NCI-H510A treated with DMSO at 0.1 percent for 48 hours (cell line): Measurements from ENCODE around the gene OR1B1.
"Not testable (repeated sequence)": the region's sequence is repeated elsewhere in the genome, so short reads cannot be mapped to it uniquely, and the experiment has no call there.

Source experiments
- DNase-seq: peaks from one replicate; lab custom pipeline; 2025; lab: John Stamatoyannopoulos, UW

Gene OR1B1

DNA sequence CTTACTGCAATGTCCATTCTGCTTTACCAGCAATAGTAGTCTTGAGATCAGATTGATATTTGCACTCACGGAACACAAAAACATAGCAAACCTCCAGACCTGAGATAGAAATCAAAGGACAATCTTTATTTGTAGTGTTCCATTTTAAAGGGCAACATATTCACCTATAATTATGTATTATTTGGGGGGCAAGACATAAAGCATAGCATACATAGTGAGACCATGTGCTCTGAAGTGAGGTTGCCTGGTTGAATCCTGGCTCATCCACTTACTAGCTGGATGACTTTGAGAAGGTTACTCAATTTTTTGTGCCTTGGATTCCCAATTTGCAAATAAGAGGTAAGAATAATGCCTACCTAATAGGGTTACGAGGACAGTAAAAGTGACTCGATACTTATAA is at the start of gene OR1B1:
TSS of gene OR1B1 (minus strand) at position 101 of the 400 bp plus-strand sequence.
- no peak for DNase-seq

DNA sequence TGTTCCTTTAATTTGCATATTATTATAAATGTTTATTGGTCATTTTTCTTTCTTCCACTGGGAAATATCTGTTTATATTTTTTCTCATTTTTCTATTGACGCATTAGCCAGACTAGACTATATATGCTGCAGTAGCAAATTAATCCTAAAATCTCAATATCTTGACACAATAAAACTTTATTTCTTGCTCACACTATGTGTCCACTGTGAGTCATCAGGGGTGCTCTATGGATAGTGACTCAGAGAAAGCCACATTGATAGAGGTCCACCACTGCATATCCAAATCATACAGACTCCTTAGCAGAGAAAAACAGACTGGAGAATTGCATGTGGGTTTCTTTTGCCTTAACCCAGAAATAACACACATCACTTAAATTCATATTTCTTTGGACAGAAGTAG is 38.3 kb upstream of the OR1B1 start:
- no peak for DNase-seq

DNA sequence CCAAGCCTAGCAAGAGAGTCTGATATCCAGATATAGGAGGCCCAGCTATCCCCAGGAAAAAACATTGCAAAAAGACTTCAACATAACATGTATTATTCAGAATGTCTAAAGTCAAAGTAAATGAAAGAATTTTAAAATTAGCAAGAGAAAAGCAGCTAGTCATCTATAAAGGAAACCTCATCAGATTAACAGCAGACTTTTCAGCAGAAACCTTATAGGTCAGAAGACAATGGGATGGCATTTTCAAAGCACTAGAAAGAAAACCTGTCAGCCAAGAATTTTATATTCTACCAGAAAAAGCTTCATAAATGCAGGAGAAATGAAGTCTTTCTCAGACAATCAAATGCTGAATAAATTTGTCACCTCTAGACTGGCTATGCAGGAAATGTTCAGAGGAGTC is 27.4 kb upstream of the OR1B1 start:
- no peak for DNase-seq

DNA sequence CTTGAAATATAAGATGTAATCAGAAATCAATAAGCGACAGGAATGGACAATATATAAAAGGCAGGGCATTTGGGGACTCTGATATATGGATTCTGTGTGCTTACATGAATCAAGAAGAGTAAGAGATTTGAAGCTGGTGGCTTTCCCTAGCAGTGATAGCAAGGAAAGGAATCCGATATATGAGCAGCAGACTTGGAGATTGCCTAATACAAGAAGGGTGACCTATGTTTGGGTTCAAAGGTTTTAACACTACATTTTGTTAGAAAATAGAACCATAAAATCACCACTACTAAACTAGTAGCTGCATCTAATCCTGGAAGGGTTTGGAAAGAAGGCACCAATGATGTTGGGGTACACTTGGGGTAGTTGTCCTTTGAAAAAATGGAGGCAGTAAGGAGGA is 15.1 kb upstream of the OR1B1 start:
- DNase-seq = no peak

DNA sequence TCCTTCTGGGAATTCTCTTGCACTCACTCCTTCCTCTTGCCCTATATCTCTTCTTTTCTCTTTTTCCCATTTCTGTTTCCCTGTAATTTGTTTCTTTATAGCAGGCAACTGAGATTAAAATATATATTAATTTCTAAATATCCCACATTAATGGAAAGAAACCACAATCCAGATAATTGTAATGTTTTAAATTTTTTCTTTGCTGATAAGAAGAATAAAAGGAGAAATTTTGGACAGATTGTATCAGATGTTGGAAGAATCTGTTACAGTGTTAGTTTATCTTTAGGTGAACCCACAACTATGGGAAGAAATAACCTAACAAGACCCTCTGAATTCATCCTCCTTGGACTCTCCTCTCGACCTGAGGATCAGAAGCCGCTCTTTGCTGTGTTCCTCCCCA is 4.0 kb upstream of the OR1B1 start, which contains the start of gene OR1L1:
TSS of gene OR1L1 (plus strand) at position 301 of the 400 bp plus-strand sequence. CDS start at position 301, 0 bp downstream.
- no peak for DNase-seq

DNA sequence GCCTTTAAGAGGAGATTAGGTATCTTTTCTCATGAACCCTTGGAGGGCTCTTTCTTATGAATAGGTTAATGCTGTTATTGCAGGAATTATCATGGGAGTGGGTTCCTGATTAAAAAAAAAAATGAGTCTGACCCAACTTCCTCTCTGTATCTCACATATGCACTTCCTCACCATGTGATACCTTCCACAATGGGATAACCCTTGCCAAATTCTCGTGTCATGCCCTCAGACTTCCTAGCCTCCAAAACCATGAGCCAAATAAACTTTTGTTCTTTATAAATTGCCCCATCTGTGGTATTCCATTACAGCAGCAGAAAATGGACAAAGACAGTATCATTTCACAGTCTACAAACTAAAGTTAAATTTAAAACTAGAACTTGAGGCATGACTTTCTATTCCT is 1.0 kb downstream of the OR1B1 start:
- DNase-seq = no peak

DNA sequence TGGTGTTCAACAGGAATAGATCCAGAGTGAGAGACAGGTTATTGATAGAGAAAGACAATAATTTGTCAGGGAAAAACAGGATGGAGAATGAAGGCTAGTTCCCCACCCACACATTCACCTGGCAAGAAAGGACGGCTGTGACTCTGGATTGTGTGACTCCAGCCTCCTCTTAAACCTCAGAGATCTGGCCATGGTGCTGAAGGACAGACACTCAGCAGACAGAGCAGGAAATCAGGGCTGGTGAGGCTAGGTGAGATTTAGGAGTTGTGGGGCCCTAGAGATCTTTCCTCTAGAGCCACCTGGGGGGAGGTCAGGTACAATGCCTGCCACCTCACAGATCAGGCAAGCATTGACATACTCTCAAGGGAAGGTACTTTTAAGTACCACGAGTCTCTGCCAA is 15.2 kb downstream of the OR1B1 start:
- DNase-seq = no peak

DNA sequence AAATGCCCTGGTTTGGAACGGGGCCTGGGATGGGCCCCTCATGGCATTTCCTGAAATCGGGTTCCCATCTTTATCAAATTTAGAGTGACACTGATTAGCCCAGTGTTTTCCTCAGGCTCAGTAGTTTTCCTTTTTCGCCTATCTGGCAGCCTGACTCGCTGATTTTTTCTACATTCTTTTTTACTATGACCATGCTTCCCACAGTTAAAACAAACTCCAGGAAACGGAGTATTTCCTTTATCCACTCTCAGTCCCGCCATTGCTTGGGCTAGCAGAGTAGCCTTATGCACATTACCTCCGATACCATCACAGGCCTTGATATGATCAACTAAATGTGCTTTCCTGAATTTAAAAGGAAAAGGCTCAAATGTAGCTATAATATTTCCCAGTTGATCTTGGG is 37.4 kb downstream of the OR1B1 start:
- no peak for DNase-seq

DNA sequence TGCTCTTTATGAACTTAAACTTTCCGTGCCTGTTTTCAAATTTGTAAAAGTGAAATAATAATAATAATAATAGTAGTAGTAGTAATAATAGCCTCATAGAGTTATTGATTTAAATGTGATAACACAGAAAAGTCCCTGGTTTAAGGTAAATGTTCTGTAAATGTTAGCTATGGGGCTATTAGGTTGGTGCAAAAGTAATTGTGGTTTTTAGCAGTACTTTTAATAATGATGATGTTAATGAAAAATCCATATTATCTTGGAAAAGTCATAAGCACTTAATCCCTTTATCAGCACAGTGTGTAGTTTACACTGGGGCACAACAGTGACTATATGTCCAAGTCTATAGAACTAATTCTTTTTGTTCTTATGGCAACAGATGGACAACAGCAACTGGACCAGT is 43.1 kb downstream of the OR1B1 start, which contains the start of gene OR1Q1:
TSS of gene OR1Q1 (plus strand) at position 377 of the 400 bp plus-strand sequence. CDS start at position 377, 0 bp downstream.
- DNase-seq = no peak

DNA sequence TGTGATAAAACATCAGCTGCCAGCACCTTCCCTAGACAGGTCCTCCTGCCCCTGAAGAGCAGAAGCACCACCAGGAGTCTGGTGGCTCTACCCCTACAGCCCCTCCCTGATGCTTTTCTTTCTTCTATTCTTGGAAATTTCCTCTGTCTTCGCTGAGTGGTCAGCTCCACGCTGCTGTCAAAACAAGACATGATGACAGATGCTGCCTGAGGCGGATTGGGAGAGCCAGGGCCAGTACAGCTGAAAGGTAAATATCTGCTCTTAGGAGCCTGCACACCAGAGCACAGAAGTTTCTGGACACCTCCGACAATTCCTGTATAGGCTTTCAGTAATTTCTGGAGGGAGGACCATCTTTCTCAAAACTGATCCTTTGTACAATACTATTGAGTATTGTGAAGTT is 47.6 kb downstream of the OR1B1 start:
- DNase-seq = no peak

DNA sequence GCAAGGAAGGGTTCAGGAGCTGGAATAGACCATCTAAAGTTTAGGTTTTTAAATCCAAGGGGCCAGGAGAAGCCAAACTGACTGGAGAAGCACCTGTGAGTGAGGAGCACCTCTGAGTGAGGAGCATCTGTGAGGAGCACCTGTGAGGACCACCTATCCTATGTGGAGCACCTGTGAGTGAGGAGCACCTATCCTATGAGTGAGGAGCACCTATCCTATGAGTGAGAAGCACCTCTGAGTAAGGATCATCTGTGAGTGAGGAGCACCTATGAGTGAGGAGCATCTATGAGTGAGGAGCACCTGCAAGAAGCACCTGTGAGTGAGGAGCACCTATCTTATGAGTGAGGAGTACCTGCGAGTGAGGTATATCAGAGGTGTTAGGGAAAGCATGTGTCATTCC is 50.8 kb downstream of the OR1B1 start:
- no peak for DNase-seq

DNA sequence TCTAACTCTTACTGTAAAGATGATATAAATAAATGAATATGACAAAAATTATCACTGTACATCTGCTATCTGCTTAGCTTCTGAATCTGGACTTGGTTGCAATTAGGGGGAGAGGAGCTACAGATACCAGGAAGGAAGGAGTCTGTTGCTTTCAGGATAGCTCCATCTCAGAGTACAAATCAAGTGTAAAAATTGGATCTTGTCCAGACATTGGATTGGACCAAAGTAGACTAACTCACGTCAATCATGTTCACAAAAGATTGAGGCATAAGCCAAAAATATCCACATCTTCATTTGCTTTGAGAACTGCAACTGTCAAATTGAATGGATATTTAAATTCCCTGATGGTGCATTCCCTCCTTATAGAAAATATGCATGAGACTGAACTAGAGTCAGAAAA is 51.7 kb downstream of the OR1B1 start:
- DNase-seq = no peak

DNA sequence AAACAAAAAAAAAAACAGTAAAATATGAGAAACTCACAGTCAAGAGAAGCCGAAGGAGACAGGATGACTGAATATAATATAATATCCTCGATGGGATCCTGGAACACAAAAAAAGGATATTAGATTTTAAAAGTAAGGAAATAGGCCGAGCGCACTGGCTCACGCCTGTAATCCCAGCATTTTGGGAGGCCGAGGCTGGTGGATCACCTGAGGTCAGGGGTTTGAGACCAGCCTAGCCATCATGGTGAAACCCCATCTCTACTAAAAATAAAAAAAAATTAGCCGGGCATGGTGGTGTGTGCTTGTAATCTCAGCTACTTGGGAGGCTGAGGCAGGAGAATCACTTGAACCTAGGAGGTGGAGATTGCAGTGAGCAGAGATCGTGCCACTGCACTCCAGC is 74.1 kb downstream of the OR1B1 start, which contains the start of gene OR1L8:
TSS of gene OR1L8 (minus strand) at position 101 of the 400 bp plus-strand sequence. CDS start 14,907 bp downstream, outside the sequence.
- not testable (repeated sequence) for DNase-seq

DNA sequence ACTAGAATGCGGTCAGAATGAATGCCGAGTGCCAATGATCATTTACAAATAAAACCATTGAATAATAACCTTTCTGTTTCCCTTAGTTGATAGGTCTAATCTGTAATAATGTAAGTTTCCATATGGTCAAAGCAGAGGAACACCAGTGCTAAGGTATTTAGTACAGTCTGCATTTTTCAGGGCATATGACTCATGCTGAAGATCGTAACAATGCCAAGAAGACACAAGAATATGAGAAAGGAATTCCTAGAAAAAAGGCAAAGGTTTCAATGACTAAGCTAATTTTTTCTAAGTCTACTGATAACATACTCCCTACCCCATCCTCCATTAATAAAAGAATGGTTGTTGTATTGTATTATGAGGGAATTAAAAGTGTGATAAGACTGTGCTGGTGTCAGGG is 77.1 kb downstream of the OR1B1 start:
- DNase-seq = no peak

DNA sequence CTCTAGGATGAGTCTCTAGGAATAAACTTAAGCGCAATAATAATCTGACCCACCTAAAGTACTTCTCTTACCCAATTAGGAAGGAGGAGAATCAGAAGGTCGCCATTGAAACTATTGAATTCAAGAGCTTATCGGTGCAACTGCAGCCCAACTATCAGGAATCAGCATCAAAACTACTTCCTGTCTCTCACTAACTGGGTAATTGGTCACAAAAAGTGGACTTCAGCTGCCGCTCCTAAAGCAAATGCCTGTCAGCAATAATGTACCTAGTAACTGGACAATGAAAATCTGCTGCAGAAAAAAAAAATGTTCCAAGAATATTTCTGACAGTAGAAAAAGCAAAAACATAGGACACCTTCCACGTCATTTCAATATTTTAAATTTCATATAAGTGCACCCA is 77.6 kb downstream of the OR1B1 start:
- DNase-seq = no peak
